Activated B cell treated with CpG ODN at 0.5 μM for 24 hours (primary cell): Measurements from ENCODE around the gene ANKRD27. TPM values are rescaled to one million over a fixed set of nuclear protein-coding genes. Genes with fewer than 3 reads are reported as not detected.

Experiments
- ATAC-seq: fragments of 200-7000 bp; cut with Tn5 transposase; one replicate; pipeline ENCODE4 v1.10.0; 2021; ENCODE audit warnings: low read depth, mild to moderate bottlenecking, moderate library complexity
- CTCF ChIA-PET: fragments of 350-600 bp; sonication (Branson Sonifier 250); formaldehyde crosslinking; loops from one replicate; lab custom pipeline; 2021; ENCODE audit warnings: antibody characterized with exemption; lab: Charles Lee
- POLR2A ChIA-PET: fragments of 350-600 bp; sonication (Branson Sonifier 250); formaldehyde crosslinking; loops from one replicate; lab custom pipeline; 2021; ENCODE audit warnings: antibody characterized with exemption; lab: Charles Lee
- DNase-seq: peaks from one replicate; pipeline ENCODE4 v3.0.0; 2022
- H3K27ac Mint-ChIP-seq: one replicate; pipeline ENCODE4 v1.8.0; 2020; ENCODE audit warnings: mixed read lengths
- H3K27me3 Mint-ChIP-seq: one replicate; pipeline ENCODE4 v1.8.0; 2021; ENCODE audit warnings: mixed read lengths
- H3K36me3 Mint-ChIP-seq: one replicate; pipeline ENCODE4 v1.8.0; 2021; ENCODE audit warnings: low read depth, mixed read lengths
- H3K4me1 Mint-ChIP-seq: one replicate; pipeline ENCODE4 v1.8.0; 2021; ENCODE audit warnings: mixed read lengths
- H3K4me3 Mint-ChIP-seq: one replicate; pipeline ENCODE4 v1.8.0; 2020; ENCODE audit warnings: mild to moderate bottlenecking, mixed read lengths
- H3K9me3 Mint-ChIP-seq: one replicate; pipeline ENCODE4 v1.8.0; 2020; ENCODE audit warnings: mixed read lengths
- CTCF ChIP-seq: fragments of 200-600 bp; IDR thresholded peaks from one replicate; pipeline ENCODE4 v1.8.0; 2022; ENCODE audit warnings: antibody characterized with exemption, mild to moderate bottlenecking
- intact Hi-C: fragments of 100-400 bp; cut with micrococcal nuclease; formaldehyde crosslinking; loops from one replicate; pipeline ENCODE4 v1.15.1; 2024
- total RNA-seq: library from RNA; stranded (reverse); gene quantifications from 2 replicates; pipeline ENCODE4 v1.2.3, GENCODE V29; 2022

ANKRD27 gene
- total RNA-seq, 1 donor from 2014 or later, result 44.7 TPM

GRCh38 chr19:32622002-32622401 is 53.0 kb downstream of the ANKRD27 start:
- Mint-ChIP-seq H3K27ac (no peak overlapping the region), H3K4me1 (no peaks in the 10 kb centered on the region), H3K27me3 (no peaks in the 10 kb centered on the region), H3K4me3 (no peak overlapping the region), H3K36me3 (peaks cover 75% of the 10 kb centered on the region), H3K9me3 (no peaks in the 10 kb centered on the region)
- ChIA-PET CTCF (no interaction called here), POLR2A (no interaction called here)
- no peak for TF ChIP-seq CTCF
- ATAC-seq (no peak), DNase-seq (no peak)
- intact Hi-C loops, result no loop called here

- H3K27me3 Mint-ChIP-seq, result no peaks in the 10 kb centered on the region
- POLR2A ChIA-PET, result no interaction called here
- ATAC-seq (no peak), DNase-seq (no peak)
- TF ChIP-seq CTCF, result no peak
- no peaks in the 10 kb centered on the region for H3K4me1 Mint-ChIP-seq
- no peaks in the 10 kb centered on the region for H3K9me3 Mint-ChIP-seq
- peaks cover 82% of the 10 kb centered on the region for H3K36me3 Mint-ChIP-seq
- no peak overlapping the region for H3K4me3 Mint-ChIP-seq
- no peak overlapping the region for H3K27ac Mint-ChIP-seq
- intact Hi-C loops, result no loop called here
- CTCF ChIA-PET, result no interaction called here
Measured at GRCh38 chr19:32619051-32619685, 55.8 kb downstream of the ANKRD27 start.

- intact Hi-C loops, result no loop called here
- TF ChIP-seq CTCF, result no peak
- CTCF ChIA-PET, result no interaction called here
- DNase-seq (no peak), ATAC-seq (no peak)
- H3K4me3 Mint-ChIP-seq, result no peak overlapping the region
- H3K9me3 Mint-ChIP-seq, result no peaks in the 10 kb centered on the region
- no peaks in the 10 kb centered on the region for H3K4me1 Mint-ChIP-seq
- POLR2A ChIA-PET, result no interaction called here
- H3K27ac Mint-ChIP-seq, result no peak overlapping the region
- H3K36me3 Mint-ChIP-seq, result peaks cover 73% of the 10 kb centered on the region
- H3K27me3 Mint-ChIP-seq, result no peaks in the 10 kb centered on the region
Measured at GRCh38 chr19:32615569-32615968, 59.4 kb downstream of the ANKRD27 start.

GRCh38 chr19:32614916-32615315 is 60.1 kb downstream of the ANKRD27 start:
- H3K4me1 Mint-ChIP-seq, result no peaks in the 10 kb centered on the region
- intact Hi-C loops, result no loop called here
- no peak for DNase-seq
- H3K9me3 Mint-ChIP-seq, result no peaks in the 10 kb centered on the region
- ATAC-seq, result no peak
- no peak overlapping the region for H3K27ac Mint-ChIP-seq
- peaks cover 71% of the 10 kb centered on the region for H3K36me3 Mint-ChIP-seq
- no peak overlapping the region for H3K4me3 Mint-ChIP-seq
- ChIA-PET CTCF (no interaction called here), POLR2A (no interaction called here)
- H3K27me3 Mint-ChIP-seq, result no peaks in the 10 kb centered on the region
- no peak for TF ChIP-seq CTCF

GRCh38 chr19:32613008-32613407 is 62.0 kb downstream of the ANKRD27 start:
- Mint-ChIP-seq H3K27me3 (no peaks in the 10 kb centered on the region), H3K4me1 (no peaks in the 10 kb centered on the region), H3K4me3 (no peak overlapping the region), H3K36me3 (peaks cover 62% of the 10 kb centered on the region), H3K27ac (no peak overlapping the region), H3K9me3 (no peaks in the 10 kb centered on the region)
- ATAC-seq (no peak), DNase-seq (no peak)
- intact Hi-C loops, result no loop called here
- ChIA-PET CTCF (no interaction called here), POLR2A (no interaction called here)
- TF ChIP-seq CTCF, result no peak
